Left cardiac atrium (tissue), 4 donors: ENCODE data around the gene SPA17. TPM values are rescaled to one million over a fixed set of nuclear protein-coding genes. Genes with fewer than 3 reads are reported as not detected.

Source experiments
- ATAC-seq, 2 donors: fragments of 200-7000 bp; cut with Tn5 transposase; one replicate each; pipeline ENCODE4 v1.9.1; 2020; ENCODE audit warnings: mild to moderate bottlenecking in 2 of 2, moderate library complexity in 2 of 2
- DNase-seq: peaks from one replicate; pipeline ENCODE4 v3.0.0-alpha.2; 2020
- intact Hi-C, 2 donors: fragments of 100-400 bp; cut with DNase I; formaldehyde crosslinking; loops; one replicate each; pipeline versions ENCODE4 v1.14.1 to v1.15.1; 2022 to 2023
- total RNA-seq, 2 donors: library from RNA; stranded (reverse); fragmentation: NEBNext Ultra II Directional; extraction: Animal tissue kit (Norgen Biotek cat#: 25700); gene quantifications; one replicate each; pipeline ENCODE4 v1.2.1, GENCODE V29; 2021
- donor health status: DM: no; HTN: yes; CAD: no.
- donor health status: DM: no; HTN: yes; CAD: no; lungs with severe emphysema.
- donor health status: DM: yes; HTN: yes; CAD: no.
- donor health status: Dilated cardiomyopathy.

Gene SPA17
- total RNA-seq, 2 donors from 2014 or later = 3.5 to 4.0 TPM

DNA sequence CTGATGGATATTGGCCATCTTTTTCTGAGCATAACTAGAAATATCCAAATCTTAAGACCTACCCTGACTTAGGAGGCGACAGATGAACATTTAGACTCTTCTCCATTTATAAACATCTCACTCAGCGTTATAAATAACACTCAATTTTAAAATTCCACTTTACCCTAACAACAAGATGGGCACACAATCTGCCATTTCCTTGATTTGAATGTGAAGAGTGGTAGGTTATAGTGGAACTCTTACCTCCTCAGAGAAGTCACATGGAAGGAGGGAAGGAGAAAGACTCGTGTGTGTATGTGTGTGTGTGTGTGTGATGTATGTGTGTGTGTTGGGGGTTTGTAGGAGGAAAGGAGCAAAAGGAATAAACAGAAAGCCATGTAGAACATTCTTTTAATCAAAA lies 15.2 kb upstream of the SPA17 start:
- ATAC-seq = no peak
- intact Hi-C loops = no loop called here

DNA sequence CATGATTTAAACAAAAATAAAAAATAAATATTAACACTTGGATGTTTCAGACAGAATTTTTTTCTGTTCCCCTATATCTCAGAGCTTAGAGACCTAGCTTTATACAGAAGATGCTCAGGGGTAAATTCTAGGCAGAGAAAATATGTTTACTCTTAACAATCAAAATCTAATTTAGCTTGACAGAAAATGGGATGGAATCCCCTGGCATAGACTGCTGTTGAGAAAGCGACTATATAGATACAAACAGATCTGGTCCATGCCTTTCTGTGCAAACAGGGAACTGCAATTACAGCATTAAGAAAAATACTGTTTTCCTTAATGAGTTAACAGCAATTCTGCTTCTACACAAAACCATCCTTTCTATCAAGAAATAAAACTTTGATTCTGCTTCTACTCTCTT lies 14.7 kb upstream of the SPA17 start:
- no peak for ATAC-seq
- intact Hi-C loops = no loop called here
- no peak for DNase-seq

More for the DNA sequence above, 15.2 kb upstream of the SPA17 start:
- DNase-seq = no peak

DNA sequence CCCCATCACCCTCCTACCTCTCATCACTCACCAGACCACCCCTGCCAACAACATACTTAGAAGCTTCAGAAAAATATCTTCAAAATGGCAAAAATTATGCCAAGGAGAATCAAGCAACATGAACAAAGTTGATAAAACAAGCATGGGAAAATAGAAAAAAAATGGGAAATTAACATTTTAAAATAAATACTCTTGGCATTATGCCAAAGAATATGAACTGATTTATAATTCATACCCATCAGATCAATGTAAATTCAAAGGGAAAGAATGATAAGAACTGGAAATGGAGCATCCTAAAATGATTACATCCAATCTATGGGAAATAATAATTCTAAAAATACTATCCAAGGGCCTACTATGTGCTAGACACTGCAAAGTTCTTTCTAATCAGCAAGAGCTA lies 12.2 kb upstream of the SPA17 start:
- no peak for ATAC-seq
- DNase-seq = no peak
- intact Hi-C loops = no loop called here

DNA sequence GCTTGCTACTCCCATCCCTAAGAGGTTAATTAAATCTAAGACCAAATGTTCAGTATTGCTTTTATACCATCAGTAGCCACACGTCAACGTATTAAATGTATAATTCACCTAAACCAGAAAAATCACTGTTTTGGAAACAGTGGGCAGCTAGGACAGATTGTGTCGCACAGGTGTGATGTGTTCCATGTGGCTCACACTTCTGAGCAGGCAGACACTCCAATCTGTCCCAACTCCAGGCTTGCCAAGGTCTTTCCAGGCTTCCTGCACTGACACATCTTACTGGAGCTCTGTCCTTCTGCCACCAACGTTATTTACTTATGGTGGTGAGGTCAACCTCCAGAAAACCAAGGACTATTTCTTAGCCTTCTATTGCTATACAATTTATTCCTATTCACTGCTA lies 11.6 kb upstream of the SPA17 start:
- ATAC-seq (no peak), DNase-seq (no peak)
- intact Hi-C loops = no loop called here

DNA sequence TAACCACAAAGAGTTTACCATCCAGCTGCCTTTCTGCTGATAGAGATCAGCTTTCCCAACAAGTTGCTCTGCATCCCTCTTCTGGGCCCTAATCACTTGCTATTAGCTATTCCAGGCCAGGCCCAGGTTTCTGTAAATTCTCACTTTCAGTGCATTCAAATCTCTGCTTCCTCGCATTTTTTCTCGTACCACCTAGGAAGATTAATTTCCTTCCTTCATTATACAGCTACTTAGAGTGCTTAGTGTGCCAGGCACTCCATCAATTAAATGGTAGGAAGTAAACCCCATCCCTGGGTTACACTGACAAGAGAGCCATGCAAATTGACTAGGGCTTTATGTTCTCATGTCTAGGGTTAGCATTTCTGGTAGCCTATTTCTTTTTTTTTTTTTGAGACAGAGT lies 9.8 kb upstream of the SPA17 start:
- intact Hi-C loops = no loop called here
- DNase-seq (no peak), ATAC-seq (no peak)

DNA sequence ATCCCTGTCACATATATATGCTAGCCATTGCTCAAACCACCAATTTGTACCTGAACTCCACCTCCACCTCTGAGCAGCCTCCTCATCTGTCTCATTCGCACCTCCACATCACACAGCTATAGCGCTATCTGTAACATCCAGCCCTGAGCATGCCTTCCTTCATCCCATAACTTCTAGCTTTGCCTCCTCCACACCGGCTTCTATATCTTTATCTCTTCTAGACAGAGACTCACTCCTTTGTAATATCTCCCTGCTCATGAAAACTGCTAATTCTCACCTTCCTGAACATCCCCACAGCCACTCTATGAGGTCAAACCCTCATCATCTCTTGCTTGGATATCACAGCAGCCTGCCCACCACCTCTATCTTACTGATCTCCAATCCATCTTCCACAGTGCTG lies 6.1 kb upstream of the SPA17 start:
- DNase-seq (no peak), ATAC-seq (no peak)
- intact Hi-C loops = loop anchor here in 1 of 2 donors (5.0 kb wide), 1 partner anchor 170 kb away; no protein-coding TSS in a partner anchor

DNA sequence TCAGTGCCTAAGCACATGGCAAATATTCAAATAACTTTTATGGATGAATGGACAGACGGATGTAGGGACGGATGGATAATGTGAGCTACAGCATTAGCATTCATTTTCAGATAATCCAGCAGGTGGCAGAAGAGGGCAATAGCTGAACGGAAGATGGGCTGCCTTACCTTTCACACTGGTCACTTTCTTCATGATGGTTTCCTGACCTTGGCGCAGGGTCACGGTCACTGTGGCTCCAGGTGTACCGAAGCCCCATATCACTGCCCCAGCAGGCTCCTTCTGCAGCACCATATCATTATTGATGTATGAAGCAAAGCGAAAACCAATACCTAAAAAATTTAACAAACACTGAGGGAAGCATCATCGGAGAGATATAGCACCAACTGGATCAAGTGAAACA lies 4.5 kb upstream of the SPA17 start:
- DNase-seq (peak; percentile 26), ATAC-seq (no peak)
- intact Hi-C loops = loop anchor here (1.0 to 5.0 kb wide), 2 partner anchors 94 to 168 kb away; no protein-coding TSS in a partner anchor

DNA sequence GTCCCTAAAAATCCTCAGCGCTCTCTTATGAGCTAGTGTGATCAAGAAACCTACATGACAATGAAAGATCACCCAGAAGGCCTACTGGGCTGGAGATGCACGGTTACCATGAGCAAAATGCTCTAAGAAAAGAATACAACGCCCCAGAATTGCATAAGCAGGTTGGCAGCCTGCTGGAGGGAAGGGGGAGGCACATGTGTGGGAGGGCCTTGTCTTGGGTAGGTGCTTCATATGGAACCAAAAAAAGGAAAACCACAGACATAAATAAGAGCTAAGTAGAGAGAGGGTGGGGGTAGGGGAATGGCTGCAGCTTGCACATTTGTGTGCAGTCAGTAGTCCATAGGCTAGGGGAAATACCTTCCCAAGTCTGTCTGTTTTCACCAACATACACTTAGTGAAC lies 3.0 kb upstream of the SPA17 start:
- DNase-seq (no peak), ATAC-seq (no peak)
- intact Hi-C loops = loop anchor here in 1 of 2 donors (5.0 kb wide), 1 partner anchor 92 kb away; the partner anchor contains the start of gene ESAM

DNA sequence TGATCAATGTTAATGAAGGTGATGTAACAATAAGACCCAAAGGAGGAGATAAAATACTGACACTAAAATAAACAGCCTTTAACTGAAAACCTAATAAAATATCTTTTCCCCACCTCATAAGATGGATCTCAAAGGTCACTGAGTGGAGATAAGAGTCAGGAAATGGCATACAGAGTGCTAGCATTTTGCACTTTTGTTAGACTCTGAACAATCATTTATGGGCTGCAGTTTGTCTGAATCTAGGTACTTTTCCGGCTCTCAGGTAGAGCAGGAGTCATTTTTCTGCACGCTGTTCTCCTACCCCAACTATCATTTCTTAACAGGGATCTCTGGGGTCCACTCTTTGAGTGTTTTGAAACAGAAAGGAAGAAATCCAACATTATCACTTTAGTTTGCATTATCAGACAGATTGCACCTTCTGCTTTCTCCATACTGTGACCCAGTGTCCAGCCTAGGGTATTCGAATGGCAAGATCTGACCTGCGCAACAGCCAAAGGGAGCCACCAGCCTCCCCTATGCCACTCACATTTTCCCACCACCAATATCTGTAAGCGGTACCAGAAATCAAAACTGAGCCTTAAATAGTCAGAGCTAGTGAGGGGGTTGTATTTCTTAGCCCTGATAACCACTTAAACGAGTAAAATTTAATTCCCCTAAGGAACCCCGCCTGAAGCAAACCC lies 1.0 kb upstream of the SPA17 start:
- intact Hi-C loops = loop anchor here (1.0 to 5.0 kb wide), 3 partner anchors 89 to 164 kb away; partner anchors contain the start of gene ESAM (in 1 of the 2)
- ATAC-seq (no peak), DNase-seq (no peak)

DNA sequence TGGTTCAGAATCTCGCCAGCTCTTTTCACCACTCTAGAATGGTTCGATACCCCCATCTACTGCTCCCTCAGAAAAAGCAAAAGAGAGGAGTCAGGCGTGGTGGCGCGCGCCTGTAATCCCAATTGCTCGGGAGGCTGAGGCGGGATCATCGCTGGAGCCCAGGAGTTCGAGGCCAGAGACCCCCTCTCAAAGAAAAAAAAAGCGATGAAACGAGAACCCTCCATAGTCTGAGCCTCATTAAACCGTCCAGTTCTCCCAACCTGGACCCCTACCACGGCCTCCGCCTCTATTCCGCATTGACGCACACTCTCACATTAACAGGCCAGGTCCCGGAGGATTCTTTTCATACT lies 439 bp downstream of the SPA17 start:
- intact Hi-C loops = loop anchor here in 1 of 2 donors (5.0 kb wide), 1 partner anchor 88 kb away; the partner anchor contains the start of gene ESAM
- no peak for ATAC-seq
- DNase-seq = no peak

DNA sequence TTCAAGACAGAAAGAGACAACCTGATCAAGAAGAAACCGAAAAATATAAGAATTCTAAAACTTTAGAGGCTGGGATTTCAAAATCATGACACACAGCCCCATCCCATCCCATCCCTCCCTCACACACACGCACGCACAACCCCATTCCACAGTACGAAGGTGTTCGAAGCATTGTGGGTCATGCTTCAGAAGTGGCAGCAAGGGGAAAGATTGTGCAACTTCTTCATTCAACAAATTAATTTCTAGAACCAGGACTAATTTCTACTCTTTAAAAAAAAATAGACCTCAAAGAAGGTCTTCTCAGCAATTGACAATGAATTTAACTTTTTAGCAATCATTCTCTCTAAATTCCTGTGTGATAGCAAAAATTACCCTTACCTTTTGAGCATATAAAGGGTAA lies 867 bp downstream of the SPA17 start:
- no peak for DNase-seq
- no peak for ATAC-seq
- intact Hi-C loops = loop anchor here in 1 of 2 donors (5.0 kb wide), 1 partner anchor 88 kb away; the partner anchor contains the start of gene ESAM

DNA sequence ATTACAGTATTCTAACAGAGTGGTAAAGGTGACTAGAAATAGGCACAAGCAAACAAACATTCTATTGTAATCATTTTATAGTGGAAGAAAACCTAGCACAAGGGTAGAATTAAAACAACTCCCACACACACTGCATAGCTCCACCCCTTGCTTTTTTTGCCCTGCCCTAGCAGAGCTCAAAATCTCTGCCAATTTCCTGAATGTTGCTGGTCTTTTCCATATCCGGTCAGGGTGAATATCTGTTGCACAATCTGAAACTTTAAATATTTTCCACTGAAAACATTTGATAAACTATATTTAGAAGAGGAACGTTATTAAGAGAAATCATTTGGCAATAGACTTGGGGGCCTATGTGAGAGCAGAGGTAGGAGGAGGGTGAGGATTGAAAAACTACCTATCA lies 2.7 kb downstream of the SPA17 start:
- intact Hi-C loops = no loop called here
- DNase-seq (peak; percentile 49), ATAC-seq (peak; percentile 31 to 42)

DNA sequence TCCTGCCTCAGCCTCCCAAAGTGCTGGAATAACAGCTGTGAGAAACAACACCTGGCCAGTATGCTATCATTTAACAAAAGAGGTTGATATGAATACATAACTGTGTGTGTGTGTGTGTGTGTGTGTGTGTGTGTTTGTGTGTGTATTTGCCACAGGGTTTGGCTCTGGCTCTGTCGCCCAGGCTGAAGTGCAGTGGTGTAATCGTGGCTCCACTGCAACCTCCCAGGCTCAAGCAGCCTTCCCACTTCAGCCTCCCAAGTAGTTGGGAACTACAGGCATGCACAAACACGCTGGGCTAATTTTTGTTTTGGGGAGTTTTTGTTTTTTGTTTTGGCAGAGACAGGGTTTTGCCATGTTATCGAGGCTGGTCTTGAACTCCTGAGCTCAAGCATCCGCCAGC lies 4.7 kb downstream of the SPA17 start:
- no peak for DNase-seq
- no peak for ATAC-seq
- intact Hi-C loops = no loop called here

DNA sequence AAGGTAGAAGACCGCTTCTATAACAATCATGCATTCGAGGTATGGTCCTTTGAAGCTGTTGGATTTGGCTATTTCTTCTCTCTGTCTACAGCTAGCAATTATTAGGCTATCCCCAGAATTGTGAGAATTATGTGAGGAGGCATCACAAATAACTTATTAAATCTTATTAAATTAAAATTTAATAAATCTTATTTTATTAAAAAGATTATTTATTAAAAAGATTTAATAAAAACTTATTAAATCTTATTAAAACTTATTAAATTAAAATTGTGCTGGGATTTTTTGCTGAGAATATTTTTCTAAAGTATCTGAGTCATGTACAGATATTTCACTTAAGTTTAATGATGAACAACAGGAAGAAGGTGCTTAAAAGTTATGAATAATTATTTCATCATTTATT lies 7.7 kb downstream of the SPA17 start:
- no peak for DNase-seq
- intact Hi-C loops = no loop called here
- no peak for ATAC-seq

DNA sequence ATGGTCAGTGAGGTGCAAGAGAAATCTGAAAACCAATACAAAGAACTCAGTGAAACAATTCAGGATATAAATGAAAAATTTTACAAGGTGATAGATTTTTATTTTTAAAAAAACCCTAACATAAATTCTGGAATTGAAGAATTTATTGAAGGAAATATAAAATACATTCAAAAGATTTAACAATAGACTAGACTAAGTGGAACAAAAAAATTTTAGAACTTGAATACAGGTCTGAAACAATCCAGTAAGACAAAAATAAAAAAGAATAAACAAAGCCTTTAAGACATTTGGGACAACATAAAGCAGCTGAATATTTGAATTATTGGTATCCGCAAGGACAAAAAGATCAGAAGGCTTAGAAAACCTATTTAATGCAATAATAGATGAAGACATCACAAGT lies 8.7 kb downstream of the SPA17 start:
- ATAC-seq = no peak
- DNase-seq = no peak
- intact Hi-C loops = no loop called here

DNA sequence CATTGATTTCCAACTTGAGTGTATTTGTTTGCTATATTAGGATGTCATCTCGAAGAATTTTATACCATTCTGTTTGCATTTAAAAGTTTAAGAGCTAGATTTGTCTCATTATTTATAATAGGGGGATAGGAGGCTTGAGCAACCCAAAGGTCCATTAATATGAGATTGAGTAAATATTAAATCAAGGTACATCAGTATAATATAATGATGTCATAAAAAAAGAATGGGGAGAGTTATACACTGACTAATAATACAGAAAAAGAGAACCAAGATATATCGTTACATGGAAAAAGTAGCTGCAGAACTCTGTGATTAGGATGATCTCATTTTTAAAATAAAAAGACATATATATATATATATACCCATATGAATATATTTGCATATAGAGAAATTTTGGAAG lies 19.4 kb downstream of the SPA17 start:
- no peak for DNase-seq
- no peak for ATAC-seq
- intact Hi-C loops = no loop called here

DNA sequence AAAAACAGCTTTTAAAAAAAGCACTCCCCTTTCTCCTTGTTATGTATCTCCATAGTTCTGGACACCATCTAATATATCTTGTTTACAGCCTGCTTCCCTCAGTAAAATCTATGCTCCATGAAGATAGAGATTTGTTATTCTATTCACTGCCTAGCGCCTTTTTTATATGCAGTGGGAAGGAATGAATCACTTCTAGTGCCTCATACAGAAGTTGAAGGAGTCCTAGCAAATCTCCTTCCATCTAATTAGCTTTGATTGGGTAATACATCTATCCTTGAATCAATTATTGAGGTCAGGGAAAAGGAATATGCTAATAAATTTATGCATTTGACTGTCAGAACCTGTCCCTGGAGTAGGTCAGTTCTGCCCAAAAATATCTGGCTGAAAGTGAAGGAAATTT lies 25.8 kb downstream of the SPA17 start:
- intact Hi-C loops = no loop called here
- DNase-seq (no peak), ATAC-seq (no peak)

DNA sequence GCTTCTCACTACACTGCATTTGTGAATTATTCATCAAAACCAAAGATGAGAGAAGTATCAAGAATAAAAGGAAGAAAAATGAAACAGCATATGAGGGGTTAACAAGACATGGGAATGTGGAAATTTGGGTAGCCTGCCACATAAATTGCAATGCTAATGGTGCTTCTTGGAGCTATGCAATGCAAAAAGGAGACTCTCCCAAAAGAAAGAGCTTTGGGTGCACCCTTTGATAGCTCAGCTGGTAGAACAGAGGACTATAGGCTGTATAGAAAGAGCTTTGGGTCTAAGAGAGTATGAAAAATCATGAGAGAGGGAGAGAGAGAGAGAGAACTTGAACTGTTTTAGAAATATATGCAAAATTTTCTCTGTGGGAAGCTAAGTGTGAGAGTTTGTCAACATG lies 26.3 kb downstream of the SPA17 start:
- ATAC-seq = no peak
- no peak for DNase-seq
- intact Hi-C loops = no loop called here

DNA sequence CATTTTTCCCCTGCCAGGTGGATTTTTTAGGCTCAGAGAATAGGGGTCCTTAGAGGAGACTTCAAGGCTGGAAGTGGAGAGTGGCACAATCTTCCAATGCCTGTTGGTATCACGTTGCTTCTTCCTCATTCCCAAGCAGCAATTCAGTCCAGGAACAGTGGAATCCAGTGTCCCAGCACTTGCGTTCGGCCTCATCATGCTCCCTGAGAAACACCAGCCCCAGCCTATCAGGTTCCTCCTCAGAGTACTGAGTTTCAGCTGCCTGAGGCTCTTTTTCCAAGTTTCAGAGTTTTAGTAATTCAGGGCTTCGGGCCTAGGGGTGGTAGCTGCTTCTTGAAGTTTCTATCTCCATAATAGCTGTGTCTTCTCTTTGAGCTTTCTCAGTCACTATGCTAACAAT lies 34.1 kb downstream of the SPA17 start:
- intact Hi-C loops = no loop called here
- ATAC-seq (no peak), DNase-seq (no peak)

DNA sequence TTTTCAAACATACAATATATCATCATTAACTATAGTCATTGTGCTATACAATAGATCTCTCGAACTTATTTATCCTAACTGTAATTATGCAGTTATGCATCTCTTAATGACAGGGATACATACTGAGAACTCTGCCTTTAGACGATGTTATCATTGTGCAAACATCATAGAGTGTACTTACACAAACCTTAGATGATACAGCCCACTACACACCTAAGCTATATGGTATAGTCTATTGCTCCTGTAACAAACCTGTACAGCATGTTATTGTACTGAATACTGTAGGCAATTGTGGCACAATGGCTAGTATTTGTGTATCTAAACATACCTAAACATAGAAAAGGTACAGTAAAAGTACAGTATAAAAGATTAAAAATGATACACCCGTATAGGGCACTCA lies 38.7 kb downstream of the SPA17 start:
- DNase-seq (no peak), ATAC-seq (no peak)
- intact Hi-C loops = no loop called here

DNA sequence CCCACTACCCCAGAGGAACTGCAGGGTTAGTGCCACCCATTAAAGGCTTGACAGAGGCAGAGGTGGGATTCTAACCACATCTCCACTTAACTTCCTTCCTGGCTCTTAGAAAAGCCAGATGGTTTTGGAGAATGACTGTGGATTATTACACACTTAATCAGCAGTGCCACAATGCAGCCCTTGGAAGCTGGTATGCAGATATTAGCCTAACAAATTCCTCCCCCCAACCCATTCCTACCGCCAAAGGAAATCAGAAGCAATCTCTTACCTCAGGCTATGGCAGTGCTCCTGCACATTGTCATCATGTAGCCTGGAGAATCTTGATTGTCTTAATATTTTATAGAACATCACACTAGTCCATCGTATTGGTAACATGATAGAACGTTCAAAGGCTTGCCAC lies 42.9 kb downstream of the SPA17 start:
- DNase-seq (no peak), ATAC-seq (no peak)
- intact Hi-C loops = no loop called here

DNA sequence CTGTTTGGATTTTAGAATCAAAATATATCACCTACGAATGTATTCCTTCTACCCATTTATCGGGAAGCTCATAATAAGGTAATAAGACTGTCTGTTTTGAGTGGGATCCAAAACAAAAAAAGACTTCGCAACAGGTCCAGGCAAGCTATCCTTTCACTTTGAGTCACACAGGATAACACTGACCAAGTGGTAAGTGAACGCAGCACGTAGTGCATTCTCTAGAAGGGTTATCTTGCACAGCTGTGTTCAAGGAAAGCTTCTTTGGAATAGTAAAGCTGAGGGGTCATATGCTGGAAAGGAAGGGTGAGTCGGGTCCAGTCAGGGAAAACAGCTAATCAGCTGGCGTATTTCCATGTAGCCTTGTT lies 43.7 kb downstream of the SPA17 start:
- intact Hi-C loops = no loop called here
- no peak for DNase-seq
- ATAC-seq = peak; percentile 40 to 73
